ENCODE results near the gene PHC2.

PHC2 gene

GRCh38 chr1:33455539-33456501, 24.9 kb upstream of the PHC2 start:
- no peak for TF ChIP-seq TEAD4 (IDR thresholded peaks at IDR 0.05)
- no peak for TF ChIP-seq TAF1 (IDR thresholded peaks at IDR 0.05; ENCODE audit: low read depth)
- TF ChIP-seq EP300 (IDR thresholded peaks at IDR 0.05; ENCODE audit: borderline replicate concordance) = no peak
- no peak for TF ChIP-seq ZBTB7A (IDR thresholded peaks at IDR 0.05; ENCODE audit: low read depth)
- no peak for TF ChIP-seq MAX (IDR thresholded peaks at IDR 0.05)
- TF ChIP-seq EGR1 (IDR thresholded peaks at IDR 0.05) = no peak
- peak; percentile 73 for TF ChIP-seq RAD21 (IDR thresholded peaks at IDR 0.05; ENCODE audit: low read depth)
- no peak for TF ChIP-seq YY1 (IDR thresholded peaks at IDR 0.05; ENCODE audit: low read depth)

- no peak for TF ChIP-seq TEAD4 (IDR thresholded peaks at IDR 0.05)
- no peak for TF ChIP-seq NFIC (IDR thresholded peaks at IDR 0.05)
- no peak for TF ChIP-seq RAD21 (IDR thresholded peaks at IDR 0.05; ENCODE audit: low read depth)
- TF ChIP-seq MAX (IDR thresholded peaks at IDR 0.05) = no peak
- TF ChIP-seq CEBPB (IDR thresholded peaks at IDR 0.05) = no peak
- TF ChIP-seq CREB1 (IDR thresholded peaks at IDR 0.05; ENCODE audit: low read depth) = no peak
- no peak for TF ChIP-seq TCF12 (IDR thresholded peaks at IDR 0.05; ENCODE audit: low read depth)
- TF ChIP-seq EP300 (IDR thresholded peaks at IDR 0.05; ENCODE audit: borderline replicate concordance) = no peak
Measured at GRCh38 chr1:33454646-33455282, 23.9 kb upstream of the PHC2 start.

- TF ChIP-seq CEBPB (IDR thresholded peaks at IDR 0.05) (no peak), ZBTB7A (IDR thresholded peaks at IDR 0.05; ENCODE audit: low read depth) (no peak), CREB1 (IDR thresholded peaks at IDR 0.05; ENCODE audit: low read depth) (no peak), REST (IDR thresholded peaks at IDR 0.05; ENCODE audit: low read depth) (no peak), EP300 (IDR thresholded peaks at IDR 0.05; ENCODE audit: borderline replicate concordance) (no peak), TCF12 (IDR thresholded peaks at IDR 0.05; ENCODE audit: low read depth) (no peak), EGR1 (IDR thresholded peaks at IDR 0.05) (no peak), USF1 (IDR thresholded peaks at IDR 0.05) (no peak), MAX (IDR thresholded peaks at IDR 0.05) (no peak), NFIC (IDR thresholded peaks at IDR 0.05) (no peak)
Measured at GRCh38 chr1:33446590-33446989, 15.7 kb upstream of the PHC2 start.

- TF ChIP-seq EGR1 (IDR thresholded peaks at IDR 0.05) (no peak), TAF1 (IDR thresholded peaks at IDR 0.05; ENCODE audit: low read depth) (no peak), TCF12 (IDR thresholded peaks at IDR 0.05; ENCODE audit: low read depth) (no peak), CEBPB (IDR thresholded peaks at IDR 0.05) (no peak), RAD21 (IDR thresholded peaks at IDR 0.05; ENCODE audit: low read depth) (no peak), EP300 (IDR thresholded peaks at IDR 0.05; ENCODE audit: borderline replicate concordance) (no peak), ZBTB7A (IDR thresholded peaks at IDR 0.05; ENCODE audit: low read depth) (no peak), CREB1 (IDR thresholded peaks at IDR 0.05; ENCODE audit: low read depth) (no peak), TEAD4 (IDR thresholded peaks at IDR 0.05) (no peak), MAX (IDR thresholded peaks at IDR 0.05) (no peak), YY1 (IDR thresholded peaks at IDR 0.05; ENCODE audit: low read depth) (no peak)
Measured at GRCh38 chr1:33445108-33445507, 14.2 kb upstream of the PHC2 start.

- TF ChIP-seq TEAD4 (IDR thresholded peaks at IDR 0.05) = no peak
- TF ChIP-seq TAF1 (IDR thresholded peaks at IDR 0.05; ENCODE audit: low read depth) = no peak
- no peak for TF ChIP-seq RAD21 (IDR thresholded peaks at IDR 0.05; ENCODE audit: low read depth)
- no peak for TF ChIP-seq NFIC (IDR thresholded peaks at IDR 0.05)
- no peak for TF ChIP-seq FOXM1 (IDR thresholded peaks at IDR 0.05; ENCODE audit: borderline replicate concordance, low read depth)
- no peak for TF ChIP-seq EP300 (IDR thresholded peaks at IDR 0.05; ENCODE audit: borderline replicate concordance)
- no peak for TF ChIP-seq MAX (IDR thresholded peaks at IDR 0.05)
- TF ChIP-seq YY1 (IDR thresholded peaks at IDR 0.05; ENCODE audit: low read depth) = no peak
- TF ChIP-seq ZBTB7A (IDR thresholded peaks at IDR 0.05; ENCODE audit: low read depth) = no peak
- TF ChIP-seq USF1 (IDR thresholded peaks at IDR 0.05) = no peak
Measured at GRCh38 chr1:33443705-33444180, 12.8 kb upstream of the PHC2 start.

GRCh38 chr1:33443080-33443704, 12.3 kb upstream of the PHC2 start:
- TF ChIP-seq TCF12 (IDR thresholded peaks at IDR 0.05; ENCODE audit: low read depth) = no peak
- TF ChIP-seq FOXM1 (IDR thresholded peaks at IDR 0.05; ENCODE audit: borderline replicate concordance, low read depth) = no peak
- TF ChIP-seq REST (IDR thresholded peaks at IDR 0.05; ENCODE audit: low read depth) = no peak
- no peak for TF ChIP-seq YY1 (IDR thresholded peaks at IDR 0.05; ENCODE audit: low read depth)
- no peak for TF ChIP-seq CEBPB (IDR thresholded peaks at IDR 0.05)
- TF ChIP-seq EP300 (IDR thresholded peaks at IDR 0.05; ENCODE audit: borderline replicate concordance) = no peak
- TF ChIP-seq TAF1 (IDR thresholded peaks at IDR 0.05; ENCODE audit: low read depth) = no peak
- no peak for TF ChIP-seq CREB1 (IDR thresholded peaks at IDR 0.05; ENCODE audit: low read depth)
- TF ChIP-seq MAX (IDR thresholded peaks at IDR 0.05) = no peak
- no peak for TF ChIP-seq ZBTB7A (IDR thresholded peaks at IDR 0.05; ENCODE audit: low read depth)
